Sigmoid colon (tissue), 4 donors: ENCODE data around the gene IPO13.

Source experiments
- POLR2A ChIP-seq, 2 donors: fragments of 450-650 bp; IDR thresholded peaks; one replicate each; pipeline ENCODE4 v1.6.1; 2016; ENCODE audit warnings: antibody characterized with exemption in 2 of 2, mild to moderate bottlenecking in 2 of 2, moderate library complexity in 2 of 2
- POLR2AphosphoS5 ChIP-seq, 4 donors: sonication (generic); formaldehyde crosslinking; IDR thresholded peaks; one replicate each; pipeline ENCODE4 v1.6.1; 2017; ENCODE audit warnings: antibody characterized with exemption in 4 of 4
- TF ChIP-seq, protein P1 (sequence below), 4 experiments: fragments of 450-650 bp in 3 of 4; fragments of 200-600 bp in 1 of 4; IDR thresholded peaks; one replicate each; pipeline ENCODE4 v1.5.1; 2016 to 2019; ENCODE audit warnings: antibody characterized with exemption in 4 of 4, mild to moderate bottlenecking in 3 of 4, moderate library complexity in 2 of 4

DNA sequence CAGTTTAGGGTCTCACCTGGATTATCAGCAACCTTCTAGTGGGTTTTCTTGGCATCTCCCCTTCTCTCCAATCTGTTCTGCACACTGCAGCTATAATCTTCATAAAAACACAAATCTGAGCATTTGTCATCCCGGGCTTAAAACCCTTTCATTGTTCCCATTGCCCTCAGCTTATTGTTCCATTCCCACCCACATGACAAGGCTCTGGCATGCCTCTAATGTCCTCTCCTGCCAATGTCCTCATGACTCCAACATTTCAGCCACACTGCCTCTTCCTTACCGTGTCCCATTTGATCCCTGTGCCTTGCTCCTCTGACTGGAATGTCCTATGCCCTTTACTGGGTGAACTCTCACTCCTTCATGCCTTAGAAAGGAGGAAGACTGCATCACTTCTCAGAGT, 15.6 kb downstream of the IPO13 start:
- TF ChIP-seq, protein P1, sequence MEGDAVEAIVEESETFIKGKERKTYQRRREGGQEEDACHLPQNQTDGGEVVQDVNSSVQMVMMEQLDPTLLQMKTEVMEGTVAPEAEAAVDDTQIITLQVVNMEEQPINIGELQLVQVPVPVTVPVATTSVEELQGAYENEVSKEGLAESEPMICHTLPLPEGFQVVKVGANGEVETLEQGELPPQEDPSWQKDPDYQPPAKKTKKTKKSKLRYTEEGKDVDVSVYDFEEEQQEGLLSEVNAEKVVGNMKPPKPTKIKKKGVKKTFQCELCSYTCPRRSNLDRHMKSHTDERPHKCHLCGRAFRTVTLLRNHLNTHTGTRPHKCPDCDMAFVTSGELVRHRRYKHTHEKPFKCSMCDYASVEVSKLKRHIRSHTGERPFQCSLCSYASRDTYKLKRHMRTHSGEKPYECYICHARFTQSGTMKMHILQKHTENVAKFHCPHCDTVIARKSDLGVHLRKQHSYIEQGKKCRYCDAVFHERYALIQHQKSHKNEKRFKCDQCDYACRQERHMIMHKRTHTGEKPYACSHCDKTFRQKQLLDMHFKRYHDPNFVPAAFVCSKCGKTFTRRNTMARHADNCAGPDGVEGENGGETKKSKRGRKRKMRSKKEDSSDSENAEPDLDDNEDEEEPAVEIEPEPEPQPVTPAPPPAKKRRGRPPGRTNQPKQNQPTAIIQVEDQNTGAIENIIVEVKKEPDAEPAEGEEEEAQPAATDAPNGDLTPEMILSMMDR (IDR thresholded peaks at IDR 0.05): no peak
- TF ChIP-seq POLR2A (IDR thresholded peaks at IDR 0.05) (no peak), POLR2AphosphoS5 (IDR thresholded peaks at IDR 0.05) (no peak)
